ENCODE results near the gene COL5A3. TPM values are rescaled to one million over a fixed set of nuclear protein-coding genes. Genes with fewer than 3 reads are reported as not detected.
"Not testable (repeated sequence)": the region's sequence is repeated elsewhere in the genome, so short reads cannot be mapped to it uniquely, and the experiment has no call there.

The COL5A3 gene
- total RNA-seq, 1 experiment from 2014 or later = 0.18 TPM

- Histone ChIP-seq H3K27ac (ENCODE audit: low read length) (no peak overlapping the region), H3K4me1 (ENCODE audit: control insufficient read depth, insufficient read depth, low read length) (no peaks in the 10 kb centered on the region), H3K9me3 (ENCODE audit: control insufficient read depth, insufficient read depth, low read depth, low read length) (no peaks in the 10 kb centered on the region), H3K27me3 (ENCODE audit: control insufficient read depth, insufficient read depth, low read length) (no peaks in the 10 kb centered on the region), H3K4me3 (ENCODE audit: low read depth in 2 of 2, low read length in 2 of 2) (no peak overlapping the region), H3K36me3 (ENCODE audit: control insufficient read depth, insufficient read depth, low read length) (no peaks in the 10 kb centered on the region)
- POLR2A ChIA-PET = interaction anchor here (0.7 kb wide), 1 partner anchor 96 kb away, joined by 6 read pairs; no protein-coding TSS in a partner anchor
- no TSS peak for BruUV-seq (replicated peaks)
- no peak for DNase-seq (ENCODE audit: low read depth, low spot score)
- no peak for ATAC-seq
- no peak for TF ChIP-seq POLR2AphosphoS5 (IDR thresholded peaks at IDR 0.05; ENCODE audit: low read depth, low read length)
- no peak for TF ChIP-seq CTCF (IDR thresholded peaks at IDR 0.05)
- no peak for TF ChIP-seq TCF7L2 (IDR thresholded peaks at IDR 0.05; ENCODE audit: low read depth, low read length)
- no peak for TF ChIP-seq SIN3A (IDR thresholded peaks at IDR 0.05; ENCODE audit: borderline replicate concordance, insufficient read depth, low read depth, low read length)
- no peak for TF ChIP-seq REST (IDR thresholded peaks at IDR 0.05; ENCODE audit: insufficient read depth in 1 of 2, low read depth in 2 of 2, low read length in 1 of 2)
- CTCF ChIA-PET = interaction anchor here (0.5 to 1.5 kb wide), 5 partner anchors 23 to 163 kb away, joined by 4 to 12 read pairs (median 8); no protein-coding TSS in a partner anchor
- intact Hi-C loops (cut with micrococcal nuclease; ENCODE audit: unreplicated experiment) (loop anchor here (2.0 kb wide), 1 partner anchor 92 kb away; no protein-coding TSS in a partner anchor), in situ Hi-C loops (cut with HindIII; ENCODE audit: low pct_unique_long_range_greater_than_20kb, low sequenced_read_pairs) (no loop called here)
These were observed 16.4 kb upstream of the COL5A3 start for GRCh38 chr19:10026744-10027143.

GRCh38 chr19:10023096-10023495, 12.8 kb upstream of the COL5A3 start:
- ATAC-seq; H3K4me1 ChIP-seq (ENCODE audit: control insufficient read depth, insufficient read depth, low read length); DNase-seq (ENCODE audit: low read depth, low spot score); POLR2A ChIA-PET; intact Hi-C loops (cut with micrococcal nuclease; ENCODE audit: unreplicated experiment); in situ Hi-C loops (cut with HindIII; ENCODE audit: low pct_unique_long_range_greater_than_20kb, low sequenced_read_pairs); BruUV-seq (replicated peaks); H3K9me3 ChIP-seq (ENCODE audit: control insufficient read depth, insufficient read depth, low read depth, low read length); H3K27ac ChIP-seq (ENCODE audit: low read length); H3K4me3 ChIP-seq (ENCODE audit: low read depth in 2 of 2, low read length in 2 of 2); CTCF ChIA-PET; H3K27me3 ChIP-seq (ENCODE audit: control insufficient read depth, insufficient read depth, low read length); H3K36me3 ChIP-seq (ENCODE audit: control insufficient read depth, insufficient read depth, low read length): not testable (repeated sequence)

GRCh38 chr19:10021863-10022262, 11.6 kb upstream of the COL5A3 start:
- Histone ChIP-seq H3K36me3 (ENCODE audit: control insufficient read depth, insufficient read depth, low read length) (no peaks in the 10 kb centered on the region), H3K27me3 (ENCODE audit: control insufficient read depth, insufficient read depth, low read length) (no peaks in the 10 kb centered on the region), H3K27ac (ENCODE audit: low read length) (no peak overlapping the region), H3K4me1 (ENCODE audit: control insufficient read depth, insufficient read depth, low read length) (no peaks in the 10 kb centered on the region), H3K9me3 (ENCODE audit: control insufficient read depth, insufficient read depth, low read depth, low read length) (no peaks in the 10 kb centered on the region), H3K4me3 (ENCODE audit: low read depth in 2 of 2, low read length in 2 of 2) (no peak overlapping the region)
- ChIA-PET CTCF (no interaction called here), POLR2A (no interaction called here)
- TF ChIP-seq CTCF (IDR thresholded peaks at IDR 0.05) = no peak
- no peak for TF ChIP-seq POLR2AphosphoS5 (IDR thresholded peaks at IDR 0.05; ENCODE audit: low read depth, low read length)
- TF ChIP-seq SIN3A (IDR thresholded peaks at IDR 0.05; ENCODE audit: borderline replicate concordance, insufficient read depth, low read depth, low read length) = no peak
- no peak for TF ChIP-seq REST (IDR thresholded peaks at IDR 0.05; ENCODE audit: insufficient read depth in 1 of 2, low read depth in 2 of 2, low read length in 1 of 2)
- TF ChIP-seq TCF7L2 (IDR thresholded peaks at IDR 0.05; ENCODE audit: low read depth, low read length) = no peak
- in situ Hi-C loops (cut with HindIII; ENCODE audit: low pct_unique_long_range_greater_than_20kb, low sequenced_read_pairs) (no loop called here), intact Hi-C loops (cut with micrococcal nuclease; ENCODE audit: unreplicated experiment) (no loop called here)
- BruUV-seq (replicated peaks) = no TSS peak
- no peak for DNase-seq (ENCODE audit: low read depth, low spot score)
- no peak for ATAC-seq

Data from Panc1 (cell line).